Osteocyte (in vitro differentiated cells): Measurements from ENCODE around the gene CDK5. TPM values are rescaled to one million over a fixed set of nuclear protein-coding genes. Genes with fewer than 3 reads are reported as not detected.
A peak's percentile ranks its signal among the peaks of the same experiment; 100 is the strongest.

ENCODE experiments used
- DNase-seq: peaks from one replicate; pipeline ENCODE4 v3.0.0; 2021; ENCODE audit warnings: mixed read lengths; ENCODE audit not compliant: unreplicated experiment; ENCODE audit errors: extremely low spot score
- H3K27ac Mint-ChIP-seq: one replicate; pipeline ENCODE4 v1.8.0; 2021; ENCODE audit warnings: mild to moderate bottlenecking, mixed read lengths; ENCODE audit not compliant: unreplicated experiment
- H3K27me3 Mint-ChIP-seq: one replicate; pipeline ENCODE4 v1.8.0; 2021; ENCODE audit warnings: mixed read lengths; ENCODE audit not compliant: unreplicated experiment
- H3K36me3 Mint-ChIP-seq: one replicate; pipeline ENCODE4 v1.8.0; 2021; ENCODE audit warnings: mixed read lengths; ENCODE audit not compliant: unreplicated experiment
- H3K4me1 Mint-ChIP-seq: one replicate; pipeline ENCODE4 v1.8.0; 2021; ENCODE audit warnings: mixed read lengths; ENCODE audit not compliant: unreplicated experiment
- H3K4me3 Mint-ChIP-seq: one replicate; pipeline ENCODE4 v1.8.0; 2021; ENCODE audit warnings: mild to moderate bottlenecking, moderate library complexity, mixed read lengths; ENCODE audit not compliant: unreplicated experiment
- H3K9me3 Mint-ChIP-seq: one replicate; pipeline ENCODE4 v1.8.0; 2021; ENCODE audit warnings: mixed read lengths; ENCODE audit not compliant: unreplicated experiment
- CTCF ChIP-seq: fragments of 200-600 bp; sonication (generic); IDR thresholded peaks from 2 replicates; pipeline ENCODE4 v1.5.0; 2021; ENCODE audit warnings: antibody characterized with exemption, mild to moderate bottlenecking, moderate library complexity
- total RNA-seq: library from RNA; stranded (reverse); gene quantifications from 2 replicates; pipeline ENCODE4 v1.2.1, GENCODE V29; 2021

Gene CDK5
- total RNA-seq, 1 donor from 2014 or later = 18.8 TPM

DNA sequence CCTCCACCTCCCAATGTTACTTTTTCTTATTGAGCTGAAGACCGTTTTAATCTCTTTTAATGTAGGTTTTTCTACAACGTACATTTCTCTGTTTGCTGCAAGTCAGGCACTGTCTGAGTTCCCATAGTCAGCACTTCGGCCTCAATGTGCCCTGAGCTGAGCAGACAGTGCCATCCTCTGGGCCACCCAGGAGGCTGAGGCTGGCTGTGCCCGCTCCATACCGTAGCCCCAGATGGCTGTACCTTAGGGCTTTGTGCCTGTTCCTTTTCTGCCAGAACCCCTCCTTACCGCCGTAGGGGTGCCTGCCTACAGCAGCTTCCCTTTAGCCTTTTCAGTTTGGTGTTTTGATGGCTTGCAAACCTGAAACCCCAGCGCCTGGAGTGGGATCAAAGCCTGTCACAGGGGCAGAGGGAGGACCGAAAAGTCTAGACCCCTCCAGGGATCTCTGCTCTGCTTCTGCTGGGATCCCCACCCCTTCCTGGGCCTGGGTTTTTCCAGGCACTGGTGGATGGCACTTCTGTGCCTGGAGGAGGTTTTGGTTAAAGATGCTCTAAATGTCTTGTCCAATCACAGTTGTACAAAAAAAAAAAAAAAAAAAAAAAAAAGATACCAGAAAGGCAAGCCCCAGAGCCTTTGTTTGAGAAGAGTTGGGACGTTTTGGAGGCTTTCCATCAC lies 37.6 kb upstream of the CDK5 start:
- H3K27ac Mint-ChIP-seq = peak overlapping the region; percentile 73
- peaks cover 39% of the 10 kb centered on the region for H3K4me1 Mint-ChIP-seq
- no peak for TF ChIP-seq CTCF
- H3K36me3 Mint-ChIP-seq = peaks cover 7% of the 10 kb centered on the region
- H3K4me3 Mint-ChIP-seq = no peak overlapping the region
- no peaks in the 10 kb centered on the region for H3K27me3 Mint-ChIP-seq
- no peaks in the 10 kb centered on the region for H3K9me3 Mint-ChIP-seq
- no peak for DNase-seq

DNA sequence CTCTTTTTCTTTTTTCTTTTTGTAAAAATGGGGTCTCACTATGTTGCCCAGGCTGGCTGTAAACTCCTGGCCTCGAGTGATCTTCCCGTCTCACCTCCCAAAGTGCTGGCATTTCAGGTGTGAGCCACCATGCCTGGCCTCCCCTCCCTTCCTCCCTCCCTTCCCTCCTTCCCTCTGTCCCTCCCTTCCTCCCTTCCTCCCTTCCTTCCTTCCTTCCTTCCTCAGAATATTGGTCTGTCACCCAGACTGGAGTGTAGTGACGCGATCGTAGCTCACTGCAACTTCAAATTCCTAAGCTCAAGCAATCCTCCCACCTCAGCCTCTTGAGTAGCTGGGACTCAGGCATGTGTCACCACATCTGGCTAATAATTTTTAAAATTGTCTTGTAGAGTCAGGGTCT lies 37.0 kb upstream of the CDK5 start:
- no peak overlapping the region for H3K4me3 Mint-ChIP-seq
- no peak for TF ChIP-seq CTCF
- H3K4me1 Mint-ChIP-seq = peaks cover 42% of the 10 kb centered on the region
- H3K9me3 Mint-ChIP-seq = no peaks in the 10 kb centered on the region
- H3K36me3 Mint-ChIP-seq = peaks cover 7% of the 10 kb centered on the region
- no peak for DNase-seq
- H3K27me3 Mint-ChIP-seq = no peaks in the 10 kb centered on the region
- peak overlapping the region; percentile 73 for H3K27ac Mint-ChIP-seq

GRCh38 chr7:151093748-151094147 lies 36.1 kb upstream of the CDK5 start:
- DNase-seq = no peak
- H3K4me3 Mint-ChIP-seq = no peak overlapping the region
- H3K27ac Mint-ChIP-seq = no peak overlapping the region
- no peaks in the 10 kb centered on the region for H3K9me3 Mint-ChIP-seq
- no peaks in the 10 kb centered on the region for H3K27me3 Mint-ChIP-seq
- TF ChIP-seq CTCF = no peak
- peaks cover 49% of the 10 kb centered on the region for H3K4me1 Mint-ChIP-seq
- H3K36me3 Mint-ChIP-seq = peaks cover 7% of the 10 kb centered on the region

GRCh38 chr7:151091988-151092387 lies 34.3 kb upstream of the CDK5 start:
- H3K4me1 Mint-ChIP-seq = peaks cover 50% of the 10 kb centered on the region
- H3K27me3 Mint-ChIP-seq = no peaks in the 10 kb centered on the region
- no peak for TF ChIP-seq CTCF
- H3K27ac Mint-ChIP-seq = no peak overlapping the region
- peaks cover 7% of the 10 kb centered on the region for H3K36me3 Mint-ChIP-seq
- no peak overlapping the region for H3K4me3 Mint-ChIP-seq
- no peaks in the 10 kb centered on the region for H3K9me3 Mint-ChIP-seq
- no peak for DNase-seq

DNA sequence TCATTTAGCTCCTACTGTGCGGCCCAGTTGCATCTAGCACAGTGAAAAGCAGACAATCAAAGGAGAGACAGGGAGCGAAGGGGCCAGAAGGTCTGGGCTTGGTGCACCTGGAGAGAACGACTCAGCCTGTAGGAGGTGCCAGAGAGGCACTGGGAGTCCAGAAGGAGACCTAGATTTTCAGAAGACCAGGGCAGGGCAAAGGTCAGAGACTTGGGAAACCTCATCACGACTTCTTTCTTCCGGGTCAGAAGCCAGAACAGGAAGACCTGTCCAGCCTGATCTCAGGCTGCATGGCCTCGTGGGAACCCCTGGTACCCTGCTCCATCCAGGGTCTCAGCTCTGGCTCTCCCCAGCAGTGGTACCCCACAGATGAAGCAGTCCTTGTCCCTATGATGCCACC lies 33.7 kb upstream of the CDK5 start:
- no peak overlapping the region for H3K4me3 Mint-ChIP-seq
- peak; percentile 50 for TF ChIP-seq CTCF
- no peaks in the 10 kb centered on the region for H3K27me3 Mint-ChIP-seq
- no peaks in the 10 kb centered on the region for H3K9me3 Mint-ChIP-seq
- H3K4me1 Mint-ChIP-seq = peaks cover 50% of the 10 kb centered on the region
- peak overlapping the region; percentile 97 for H3K27ac Mint-ChIP-seq
- peaks cover 7% of the 10 kb centered on the region for H3K36me3 Mint-ChIP-seq
- DNase-seq = no peak
